ENCODE measurements around the gene EMID1.

DNA sequence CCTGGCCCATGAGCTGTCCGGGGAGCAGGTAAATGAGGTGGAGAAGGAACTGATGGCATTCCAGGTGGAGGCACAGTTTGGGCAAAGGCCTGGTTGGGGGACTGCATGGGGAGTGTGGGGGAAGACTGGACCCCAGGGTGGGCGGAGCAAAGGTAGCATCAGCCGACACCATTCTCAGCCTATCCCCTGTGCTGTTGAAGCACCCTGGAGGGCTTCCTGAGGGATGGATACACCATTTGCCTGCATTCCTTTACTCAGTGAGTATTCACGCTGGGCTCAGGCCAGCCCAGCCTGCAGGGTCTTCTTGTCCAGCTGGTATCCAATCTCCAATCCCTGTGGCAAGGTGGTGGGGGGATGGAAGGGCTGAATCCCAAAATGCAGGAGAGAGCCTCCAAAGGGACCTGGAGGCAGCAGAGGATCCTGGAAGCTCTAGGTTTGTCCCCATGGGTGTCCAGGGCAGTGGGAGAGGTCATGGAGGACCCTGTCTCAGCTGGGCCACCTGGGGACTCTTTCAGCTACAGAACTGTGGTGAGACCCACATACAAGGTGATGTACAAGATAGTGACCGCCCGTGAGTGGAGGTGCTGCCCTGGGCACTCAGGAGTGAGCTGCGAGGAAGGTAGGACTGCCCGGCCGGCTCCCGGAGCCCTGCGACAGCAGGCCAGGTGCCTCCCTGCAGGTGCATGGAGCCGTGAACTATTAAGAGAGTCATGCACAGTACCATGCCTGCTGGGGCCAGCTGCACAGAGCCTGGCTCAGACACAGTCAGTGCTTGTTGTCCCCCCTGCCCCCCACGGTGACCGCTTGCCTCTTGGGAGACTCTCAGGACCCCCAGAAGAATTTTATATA is 9.5 kb downstream of the EMID1 start:
- TF ChIP-seq, protein P1, sequence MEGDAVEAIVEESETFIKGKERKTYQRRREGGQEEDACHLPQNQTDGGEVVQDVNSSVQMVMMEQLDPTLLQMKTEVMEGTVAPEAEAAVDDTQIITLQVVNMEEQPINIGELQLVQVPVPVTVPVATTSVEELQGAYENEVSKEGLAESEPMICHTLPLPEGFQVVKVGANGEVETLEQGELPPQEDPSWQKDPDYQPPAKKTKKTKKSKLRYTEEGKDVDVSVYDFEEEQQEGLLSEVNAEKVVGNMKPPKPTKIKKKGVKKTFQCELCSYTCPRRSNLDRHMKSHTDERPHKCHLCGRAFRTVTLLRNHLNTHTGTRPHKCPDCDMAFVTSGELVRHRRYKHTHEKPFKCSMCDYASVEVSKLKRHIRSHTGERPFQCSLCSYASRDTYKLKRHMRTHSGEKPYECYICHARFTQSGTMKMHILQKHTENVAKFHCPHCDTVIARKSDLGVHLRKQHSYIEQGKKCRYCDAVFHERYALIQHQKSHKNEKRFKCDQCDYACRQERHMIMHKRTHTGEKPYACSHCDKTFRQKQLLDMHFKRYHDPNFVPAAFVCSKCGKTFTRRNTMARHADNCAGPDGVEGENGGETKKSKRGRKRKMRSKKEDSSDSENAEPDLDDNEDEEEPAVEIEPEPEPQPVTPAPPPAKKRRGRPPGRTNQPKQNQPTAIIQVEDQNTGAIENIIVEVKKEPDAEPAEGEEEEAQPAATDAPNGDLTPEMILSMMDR (IDR thresholded peaks at IDR 0.05 in 8 of 11, conservative IDR thresholded peaks at IDR 0.05 in 3 of 11), result no peak
- TF ChIP-seq POLR2A (IDR thresholded peaks at IDR 0.05), result no peak
- no peak for TF ChIP-seq POLR2AphosphoS5 (IDR thresholded peaks at IDR 0.05)

All from spleen (tissue), 7 donors.